ENCODE data around the gene F13B.
"Not testable (repeated sequence)": the region's sequence is repeated elsewhere in the genome, so short reads cannot be mapped to it uniquely, and the experiment has no call there.

F13B gene

GRCh38 chr1:197042676-197043341 lies 24.3 kb downstream of the F13B start:
- DNase-seq: no peak

- no peak for DNase-seq
Observed at GRCh38 chr1:197041486-197042353, 25.3 kb downstream of the F13B start.

GRCh38 chr1:197036861-197037260 lies 30.2 kb downstream of the F13B start:
- no peak for DNase-seq

GRCh38 chr1:197034631-197035339 lies 32.3 kb downstream of the F13B start:
- DNase-seq: not testable (repeated sequence)

GRCh38 chr1:197029749-197030148 lies 37.3 kb downstream of the F13B start:
- no peak for DNase-seq

- DNase-seq: no peak
Observed at GRCh38 chr1:197027359-197027758, 39.7 kb downstream of the F13B start.

GRCh38 chr1:197024460-197024859 lies 42.6 kb downstream of the F13B start:
- DNase-seq: no peak

- no peak for DNase-seq
Observed at GRCh38 chr1:197021716-197022115, 45.3 kb downstream of the F13B start.

- no peak for DNase-seq
Observed at GRCh38 chr1:197017558-197018146, 49.4 kb downstream of the F13B start.

- no peak for DNase-seq
Observed at GRCh38 chr1:197016751-197017150, 50.3 kb downstream of the F13B start.

GRCh38 chr1:197013234-197013633 lies 53.8 kb downstream of the F13B start:
- no peak for DNase-seq

- DNase-seq: no peak
Observed at GRCh38 chr1:197011614-197012013, 55.4 kb downstream of the F13B start.

GRCh38 chr1:197008861-197009260 lies 58.2 kb downstream of the F13B start:
- no peak for DNase-seq

- no peak for DNase-seq
Observed at GRCh38 chr1:197003132-197003531, 63.9 kb downstream of the F13B start.

GRCh38 chr1:197001828-197002227 lies 65.2 kb downstream of the F13B start:
- no peak for DNase-seq

- DNase-seq: no peak
Observed at GRCh38 chr1:196997423-196997822, 69.6 kb downstream of the F13B start.

- no peak for DNase-seq
Observed at GRCh38 chr1:196993916-196994315, 73.1 kb downstream of the F13B start.

- not testable (repeated sequence) for DNase-seq
Observed at GRCh38 chr1:196991919-196992651, 75.0 kb downstream of the F13B start.
